H9 (cell line): ENCODE measurements around the gene OLR1. TPM values are rescaled to one million over a fixed set of nuclear protein-coding genes. Genes with fewer than 3 reads are reported as not detected.

Experiments used
- DNase-seq: peaks from one replicate; pipeline ENCODE4 v3.0.0-alpha.2; 2017
- H2AFZ ChIP-seq: one replicate; pipeline ENCODE4 v1.6.1; 2013; ENCODE audit warnings: mild to moderate bottlenecking, low read length, control low read depth, moderate library complexity
- H2AK5ac ChIP-seq: 2 replicates; pipeline ENCODE4 v1.6.1; 2013; ENCODE audit warnings: low read length, control low read depth, mixed read lengths; ENCODE audit not compliant: insufficient read length
- H2BK120ac ChIP-seq: one replicate; pipeline ENCODE4 v1.6.1; 2013; ENCODE audit warnings: low read depth, mild to moderate bottlenecking, low read length, control low read depth, inconsistent platforms; ENCODE audit not compliant: poor library complexity, severe bottlenecking
- H2BK12ac ChIP-seq: 2 replicates; pipeline ENCODE4 v1.6.1; 2013; ENCODE audit warnings: low read length, control low read depth, mixed read lengths, low read depth; ENCODE audit not compliant: insufficient read length
- H2BK15ac ChIP-seq: 2 replicates; pipeline ENCODE4 v1.6.1; 2013; ENCODE audit warnings: low read depth, low read length, control low read depth
- H2BK20ac ChIP-seq: one replicate; pipeline ENCODE4 v1.6.1; 2013; ENCODE audit warnings: low read depth, mild to moderate bottlenecking, low read length, control low read depth, inconsistent platforms; ENCODE audit not compliant: poor library complexity, severe bottlenecking
- H2BK5ac ChIP-seq: 2 replicates; pipeline ENCODE4 v1.6.1; 2013; ENCODE audit warnings: low read length, control low read depth, mixed read lengths; ENCODE audit not compliant: insufficient read length
- H3K14ac ChIP-seq: 2 replicates; pipeline ENCODE4 v1.6.1; 2013; ENCODE audit warnings: low read length, control low read depth; ENCODE audit not compliant: insufficient read depth
- H3K18ac ChIP-seq: 2 replicates; pipeline ENCODE4 v1.6.1; 2013; ENCODE audit warnings: low read depth, mild to moderate bottlenecking, mixed read lengths, low read length, control low read depth; ENCODE audit not compliant: insufficient read length
- H3K23ac ChIP-seq: 2 replicates; pipeline ENCODE4 v1.6.1; 2013; ENCODE audit warnings: low read length, control low read depth, mixed read lengths, low read depth; ENCODE audit not compliant: insufficient read length
- H3K23me2 ChIP-seq: 2 replicates; pipeline ENCODE4 v1.6.1; 2013; ENCODE audit warnings: low read depth, mild to moderate bottlenecking, mixed read lengths, low read length, control low read depth; ENCODE audit not compliant: insufficient read length, poor library complexity, severe bottlenecking
- H3K27ac ChIP-seq: 2 replicates; pipeline ENCODE4 v1.5.1; 2013; ENCODE audit warnings: low read length, control low read depth, mixed read lengths, low read depth; ENCODE audit not compliant: insufficient read length
- H3K27me3 ChIP-seq: 2 replicates; pipeline ENCODE4 v1.6.1; 2013; ENCODE audit warnings: low read length, control low read depth, inconsistent platforms; ENCODE audit not compliant: insufficient read depth
- H3K4ac ChIP-seq: 2 replicates; pipeline ENCODE4 v1.6.1; 2013; ENCODE audit warnings: low read depth, mild to moderate bottlenecking, control low read depth, inconsistent platforms, low read length, moderate library complexity
- H3K4me1 ChIP-seq: 2 replicates; pipeline ENCODE4 v1.6.1; 2013; ENCODE audit warnings: low read length, control low read depth, inconsistent platforms; ENCODE audit not compliant: insufficient read depth
- H3K4me2 ChIP-seq: 2 replicates; pipeline ENCODE4 v1.6.1; 2013; ENCODE audit warnings: low read length, control low read depth, mixed read lengths; ENCODE audit not compliant: insufficient read length, insufficient read depth
- H3K56ac ChIP-seq: 2 replicates; pipeline ENCODE4 v1.6.1; 2013; ENCODE audit warnings: low read depth, mild to moderate bottlenecking, mixed read lengths, low read length, control low read depth; ENCODE audit not compliant: insufficient read length
- H3K79me1 ChIP-seq: 2 replicates; pipeline ENCODE4 v1.6.1; 2013; ENCODE audit warnings: low read depth, mild to moderate bottlenecking, moderate library complexity, low read length, control low read depth, inconsistent platforms; ENCODE audit not compliant: insufficient read depth, poor library complexity, severe bottlenecking
- H3K79me2 ChIP-seq: 2 replicates; pipeline ENCODE4 v1.6.1; 2013; ENCODE audit warnings: low read length, control low read depth, inconsistent platforms; ENCODE audit not compliant: insufficient read depth
- H3K9ac ChIP-seq: 2 replicates; pipeline ENCODE4 v1.6.1; 2013; ENCODE audit warnings: low read length, control low read depth, mixed read lengths; ENCODE audit not compliant: insufficient read length; ENCODE audit errors: extremely low read depth
- H3K9me3 ChIP-seq: one replicate; pipeline ENCODE4 v1.6.1; 2013; ENCODE audit warnings: low read depth, low read length, inconsistent platforms; ENCODE audit not compliant: control insufficient read depth
- H3T11ph ChIP-seq: one replicate; pipeline ENCODE4 v1.6.1; 2013; ENCODE audit warnings: mild to moderate bottlenecking, low read length, control low read depth, inconsistent platforms
- H4K20me1 ChIP-seq: one replicate; pipeline ENCODE4 v1.6.1; 2013; ENCODE audit not compliant: control insufficient read depth, insufficient read length, insufficient read depth
- H4K5ac ChIP-seq: 2 replicates; pipeline ENCODE4 v1.6.1; 2013; ENCODE audit warnings: low read depth, mild to moderate bottlenecking, mixed read lengths, low read length, control low read depth; ENCODE audit not compliant: insufficient read length
- H4K8ac ChIP-seq: replicated peaks from 2 replicates; pipeline ENCODE4 v1.6.1; 2013; ENCODE audit warnings: low read length, control low read depth, mixed read lengths, low read depth; ENCODE audit not compliant: insufficient read length
- H4K91ac ChIP-seq: 2 replicates; pipeline ENCODE4 v1.6.1; 2013; ENCODE audit warnings: low read depth, mild to moderate bottlenecking, moderate library complexity, mixed read lengths, low read length, control low read depth; ENCODE audit not compliant: insufficient read length
- H3K27ac Mint-ChIP-seq, 3 experiments: 2 replicates in 2 of 3; 3 replicates in 1 of 3; pipeline ENCODE4 v1.8.0; 2020 to 2021; ENCODE audit warnings: mixed read lengths in 3 of 3, mild to moderate bottlenecking in 1 of 3, moderate library complexity in 1 of 3
- H3K27me3 Mint-ChIP-seq: 2 replicates; pipeline ENCODE4 v1.8.0; 2021; ENCODE audit warnings: low read depth, mild to moderate bottlenecking, moderate library complexity, mixed read lengths
- H3K36me3 Mint-ChIP-seq, 3 experiments: 2 replicates in 2 of 3; 3 replicates in 1 of 3; pipeline ENCODE4 v1.8.0; 2020 to 2021; ENCODE audit warnings: low read depth in 3 of 3, mixed read lengths in 3 of 3; ENCODE audit not compliant: insufficient read depth in 1 of 3
- H3K4me1 Mint-ChIP-seq, 2 experiments: 2 replicates each; pipeline ENCODE4 v1.8.0; 2020; ENCODE audit warnings: mixed read lengths in 2 of 2
- H3K4me3 Mint-ChIP-seq, 2 experiments: 2 replicates in 1 of 2; 3 replicates in 1 of 2; pipeline ENCODE4 v1.8.0; 2020 to 2021; ENCODE audit warnings: mild to moderate bottlenecking in 2 of 2, mixed read lengths in 2 of 2, moderate library complexity in 1 of 2
- H3K9me3 Mint-ChIP-seq, 2 experiments: 2 replicates in 1 of 2; 3 replicates in 1 of 2; pipeline ENCODE4 v1.8.0; 2020; ENCODE audit warnings: mild to moderate bottlenecking in 2 of 2, mixed read lengths in 2 of 2, moderate library complexity in 1 of 2
- WGBS: extraction: QIAGEN DNeasy Blood & Tissue Kit; methylation state at CpG from one replicate; pipeline ENCODE4 v1.1.7; 2013; ENCODE audit warnings: missing lambda C conversion rate, low lambda C conversion rate, mixed read lengths; ENCODE audit not compliant: insufficient read length; ENCODE audit errors: extremely low coverage; 5-methylcytosine and 5-hydroxymethylcytosine counted together
- total RNA-seq: library from RNA; stranded (reverse); gene quantifications from 2 replicates; pipeline ENCODE4 v1.2.1, GENCODE V29; 2021
- TF ChIP-seq, protein P1 (sequence below): fragments of 200-600 bp; sonication (generic); conservative IDR thresholded peaks from 3 replicates; pipeline ENCODE4 v1.8.0; 2021; ENCODE audit warnings: antibody characterized with exemption, mild to moderate bottlenecking

Gene OLR1
- total RNA-seq, 1 experiment from 2014 or later: not detected

DNA sequence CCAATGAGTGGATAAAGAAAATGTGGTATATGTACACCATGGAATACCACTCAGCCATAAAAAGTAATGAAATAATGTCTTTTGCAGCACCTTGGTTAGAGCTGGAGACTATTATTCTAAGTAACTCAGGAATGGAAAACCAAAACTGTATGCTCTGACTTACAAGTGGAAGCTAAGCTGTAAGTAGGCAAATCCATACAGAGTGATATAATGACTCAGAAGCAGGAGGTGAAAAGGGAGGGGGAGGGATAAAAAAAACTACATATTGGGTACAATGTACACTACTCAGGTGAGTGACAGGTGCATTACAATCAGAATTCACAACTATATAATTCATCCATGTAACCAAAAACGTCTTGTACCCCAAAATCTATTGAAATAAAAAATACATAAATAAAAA is 58.0 kb downstream of the OLR1 start:
- Histone ChIP-seq H3T11ph (no peak overlapping the region), H3K79me1 (no peaks in the 10 kb centered on the region), H3K27ac (no peak overlapping the region), H2BK20ac (no peak overlapping the region), H2BK15ac (no peak overlapping the region), H4K20me1 (no peaks in the 10 kb centered on the region), H3K79me2 (no peaks in the 10 kb centered on the region), H3K23me2 (no peaks in the 10 kb centered on the region), H3K23ac (no peak overlapping the region), H3K14ac (no peak overlapping the region), H2AK5ac (no peak overlapping the region), H4K8ac (no peak overlapping the region), H3K56ac (no peak overlapping the region), H3K4me2 (no peak overlapping the region), H2BK120ac (no peak overlapping the region), H3K4ac (no peak overlapping the region), H4K5ac (no peak overlapping the region), H3K4me1 (no peaks in the 10 kb centered on the region), H2AFZ (no peak overlapping the region), H4K91ac (no peak overlapping the region), H3K27me3 (no peaks in the 10 kb centered on the region), H3K9ac (no peak overlapping the region), H3K9me3 (no peaks in the 10 kb centered on the region), H2BK5ac (no peak overlapping the region), H2BK12ac (no peak overlapping the region), H3K18ac (no peak overlapping the region)
- Mint-ChIP-seq H3K4me1 (no peaks in the 10 kb centered on the region), H3K27me3 (peaks cover 3% of the 10 kb centered on the region; the same call in 1 of the 2 replicates), H3K36me3 (peaks cover 0 to 18% (median 7%) of the 10 kb centered on the region in 3 experiments; a peak in 4 of 7 replicates), H3K9me3 (peaks cover 7% of the 10 kb centered on the region in 2 experiments; a peak in 4 of 5 replicates), H3K27ac (no peak overlapping the region), H3K4me3 (no peak overlapping the region)
- TF ChIP-seq, protein P1, sequence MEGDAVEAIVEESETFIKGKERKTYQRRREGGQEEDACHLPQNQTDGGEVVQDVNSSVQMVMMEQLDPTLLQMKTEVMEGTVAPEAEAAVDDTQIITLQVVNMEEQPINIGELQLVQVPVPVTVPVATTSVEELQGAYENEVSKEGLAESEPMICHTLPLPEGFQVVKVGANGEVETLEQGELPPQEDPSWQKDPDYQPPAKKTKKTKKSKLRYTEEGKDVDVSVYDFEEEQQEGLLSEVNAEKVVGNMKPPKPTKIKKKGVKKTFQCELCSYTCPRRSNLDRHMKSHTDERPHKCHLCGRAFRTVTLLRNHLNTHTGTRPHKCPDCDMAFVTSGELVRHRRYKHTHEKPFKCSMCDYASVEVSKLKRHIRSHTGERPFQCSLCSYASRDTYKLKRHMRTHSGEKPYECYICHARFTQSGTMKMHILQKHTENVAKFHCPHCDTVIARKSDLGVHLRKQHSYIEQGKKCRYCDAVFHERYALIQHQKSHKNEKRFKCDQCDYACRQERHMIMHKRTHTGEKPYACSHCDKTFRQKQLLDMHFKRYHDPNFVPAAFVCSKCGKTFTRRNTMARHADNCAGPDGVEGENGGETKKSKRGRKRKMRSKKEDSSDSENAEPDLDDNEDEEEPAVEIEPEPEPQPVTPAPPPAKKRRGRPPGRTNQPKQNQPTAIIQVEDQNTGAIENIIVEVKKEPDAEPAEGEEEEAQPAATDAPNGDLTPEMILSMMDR: no peak
- no peak for DNase-seq
- no CpG with 5 or more reads among the region's 1 CpG for WGBS
